HuH-7 (cell line): ENCODE data around the gene COL23A1.

Source experiments
- DNase-seq: peaks from one replicate; pipeline ENCODE4 v3.0.0; 2011; ENCODE audit warnings: low spot score

COL23A1 gene

GRCh38 chr5:178531786-178532185 lies 58.4 kb downstream of the COL23A1 start:
- DNase-seq = no peak

- DNase-seq = no peak
Measured at GRCh38 chr5:178530526-178530925, 59.7 kb downstream of the COL23A1 start.

- no peak for DNase-seq
Measured at GRCh38 chr5:178529080-178529479, 61.1 kb downstream of the COL23A1 start.

- DNase-seq = no peak
Measured at GRCh38 chr5:178527458-178528307, 62.5 kb downstream of the COL23A1 start.

- DNase-seq = no peak
Measured at GRCh38 chr5:178526773-178527457, 63.3 kb downstream of the COL23A1 start.

GRCh38 chr5:178525906-178526732 lies 64.1 kb downstream of the COL23A1 start:
- no peak for DNase-seq

- DNase-seq = no peak
Measured at GRCh38 chr5:178524093-178524882, 65.9 kb downstream of the COL23A1 start.

GRCh38 chr5:178522361-178522760 lies 67.8 kb downstream of the COL23A1 start:
- DNase-seq = no peak

GRCh38 chr5:178520851-178521250 lies 69.3 kb downstream of the COL23A1 start:
- DNase-seq = no peak

GRCh38 chr5:178519804-178520203 lies 70.4 kb downstream of the COL23A1 start:
- no peak for DNase-seq

- DNase-seq = no peak
Measured at GRCh38 chr5:178519155-178519554, 71.0 kb downstream of the COL23A1 start.

- no peak for DNase-seq
Measured at GRCh38 chr5:178516504-178517235, 73.5 kb downstream of the COL23A1 start.

GRCh38 chr5:178515776-178516503 lies 74.3 kb downstream of the COL23A1 start:
- no peak for DNase-seq

GRCh38 chr5:178514851-178515418 lies 75.3 kb downstream of the COL23A1 start:
- DNase-seq = no peak

GRCh38 chr5:178511172-178511571 lies 79.0 kb downstream of the COL23A1 start:
- no peak for DNase-seq

GRCh38 chr5:178509491-178510057 lies 80.6 kb downstream of the COL23A1 start:
- DNase-seq = no peak

GRCh38 chr5:178507151-178507932 lies 82.9 kb downstream of the COL23A1 start:
- DNase-seq = no peak

- no peak for DNase-seq
Measured at GRCh38 chr5:178505639-178506407, 84.4 kb downstream of the COL23A1 start.
